Pons (tissue), 1 donor: ENCODE data around the gene KAZN.
"Not testable (repeated sequence)": the region's sequence is repeated elsewhere in the genome, so short reads cannot be mapped to it uniquely, and the experiment has no call there.

Experiments used
- DNase-seq: peaks from one replicate; pipeline ENCODE4 v3.0.0-alpha.2; 2016; ENCODE audit warnings: low spot score

The KAZN gene

GRCh38 chr1:14598498-14599182 lies at the start of gene KAZN:
KAZN (plus strand) TSS chr1:14598685.
- DNase-seq = no peak

GRCh38 chr1:14549897-14550620 lies 48.4 kb upstream of the KAZN start:
- DNase-seq = no peak

GRCh38 chr1:14551386-14551785 lies 47.1 kb upstream of the KAZN start:
- no peak for DNase-seq

- DNase-seq = no peak
Measured at GRCh38 chr1:14552246-14552965, 46.1 kb upstream of the KAZN start.

- DNase-seq = no peak
Measured at GRCh38 chr1:14553711-14554110, 44.8 kb upstream of the KAZN start.

- no peak for DNase-seq
Measured at GRCh38 chr1:14555091-14555490, 43.4 kb upstream of the KAZN start.

GRCh38 chr1:14561014-14561693 lies 37.3 kb upstream of the KAZN start:
- no peak for DNase-seq

- DNase-seq = no peak
Measured at GRCh38 chr1:14565090-14565489, 33.4 kb upstream of the KAZN start.

- DNase-seq = no peak
Measured at GRCh38 chr1:14567056-14567455, 31.4 kb upstream of the KAZN start.

GRCh38 chr1:14567903-14568302 lies 30.6 kb upstream of the KAZN start:
- DNase-seq = no peak

- DNase-seq = no peak
Measured at GRCh38 chr1:14568716-14569355, 29.6 kb upstream of the KAZN start.

- DNase-seq = no peak
Measured at GRCh38 chr1:14570514-14570913, 28.0 kb upstream of the KAZN start.

- DNase-seq = peak; percentile 25
Measured at GRCh38 chr1:14571810-14572767, 26.4 kb upstream of the KAZN start.

GRCh38 chr1:14572861-14573260 lies 25.6 kb upstream of the KAZN start:
- no peak for DNase-seq

- DNase-seq = no peak
Measured at GRCh38 chr1:14576155-14576554, 22.3 kb upstream of the KAZN start.

- no peak for DNase-seq
Measured at GRCh38 chr1:14577261-14577660, 21.2 kb upstream of the KAZN start.

GRCh38 chr1:14578156-14578555 lies 20.3 kb upstream of the KAZN start:
- no peak for DNase-seq

- not testable (repeated sequence) for DNase-seq
Measured at GRCh38 chr1:14580295-14580694, 18.2 kb upstream of the KAZN start.

- DNase-seq = no peak
Measured at GRCh38 chr1:14580986-14581385, 17.5 kb upstream of the KAZN start.

- DNase-seq = no peak
Measured at GRCh38 chr1:14583788-14584187, 14.7 kb upstream of the KAZN start.

- no peak for DNase-seq
Measured at GRCh38 chr1:14585728-14586127, 12.8 kb upstream of the KAZN start.
